OCI-M2 (cell line): Measurements from ENCODE around the gene CARD11.
"Not testable (repeated sequence)": the region's sequence is repeated elsewhere in the genome, so short reads cannot be mapped to it uniquely, and the experiment has no call there.

Experiments used
- DNase-seq: peaks from one replicate; lab custom pipeline; 2025; ENCODE audit not compliant: unreplicated experiment; lab: John Stamatoyannopoulos, UW

CARD11 gene

GRCh38 chr7:2966466-2967078 lies 77.1 kb downstream of the CARD11 start:
- no peak for DNase-seq

GRCh38 chr7:2965745-2966270 lies 77.9 kb downstream of the CARD11 start:
- DNase-seq, result no peak

GRCh38 chr7:2965301-2965700 lies 78.4 kb downstream of the CARD11 start:
- no peak for DNase-seq

- no peak for DNase-seq
These were observed 79.5 kb downstream of the CARD11 start for GRCh38 chr7:2964208-2964607.

GRCh38 chr7:2962865-2963264 lies 80.8 kb downstream of the CARD11 start:
- DNase-seq, result no peak

GRCh38 chr7:2959828-2960599 lies 83.7 kb downstream of the CARD11 start:
- no peak for DNase-seq

GRCh38 chr7:2959103-2959680 lies 84.5 kb downstream of the CARD11 start:
- DNase-seq, result no peak

GRCh38 chr7:2958416-2959102 lies 85.1 kb downstream of the CARD11 start:
- no peak for DNase-seq

GRCh38 chr7:2957369-2957727 lies 86.3 kb downstream of the CARD11 start:
- not testable (repeated sequence) for DNase-seq

- no peak for DNase-seq
These were observed 86.9 kb downstream of the CARD11 start for GRCh38 chr7:2956526-2957368.

- DNase-seq, result no peak
These were observed 87.6 kb downstream of the CARD11 start for GRCh38 chr7:2956076-2956475.

- DNase-seq, result no peak
These were observed 88.4 kb downstream of the CARD11 start for GRCh38 chr7:2955269-2955668.

- DNase-seq, result no peak
These were observed 89.2 kb downstream of the CARD11 start for GRCh38 chr7:2954433-2954853.

- no peak for DNase-seq
These were observed 89.9 kb downstream of the CARD11 start for GRCh38 chr7:2953588-2954407.

GRCh38 chr7:2953099-2953498 lies 90.6 kb downstream of the CARD11 start:
- DNase-seq, result no peak

- DNase-seq, result no peak
These were observed 91.4 kb downstream of the CARD11 start for GRCh38 chr7:2952316-2952715.

- DNase-seq, result no peak
These were observed 93.1 kb downstream of the CARD11 start for GRCh38 chr7:2950578-2950977.

GRCh38 chr7:2948749-2949148 lies 94.9 kb downstream of the CARD11 start:
- no peak for DNase-seq

- DNase-seq, result no peak
These were observed 96.4 kb downstream of the CARD11 start for GRCh38 chr7:2947058-2947780.
